ENCODE measurements around the gene ZFP2.

Gene ZFP2

GRCh38 chr5:178941361-178941760 lies 45.6 kb downstream of the ZFP2 start:
- Histone ChIP-seq H3K4me3 (ENCODE audit: insufficient read depth, low read length, poor library complexity, severe bottlenecking) (no peak overlapping the region), H3K9ac (ENCODE audit: low read length) (no peak overlapping the region), H3K27me3 (ENCODE audit: low read length) (no peaks in the 10 kb centered on the region), H3K4me2 (ENCODE audit: low read depth, low read length, poor library complexity, severe bottlenecking) (no peak overlapping the region), H3F3A (ENCODE audit: insufficient read depth) (no peaks in the 10 kb centered on the region), H3K79me2 (ENCODE audit: insufficient read depth, low read length) (no peaks in the 10 kb centered on the region), H3K9me3 (ENCODE audit: insufficient read depth, low read length) (no peaks in the 10 kb centered on the region), H2AFZ (ENCODE audit: low read depth, low read length, severe bottlenecking) (no peak overlapping the region), H3K27ac (ENCODE audit: low read depth, low read length) (no peak overlapping the region), H3K36me3 (ENCODE audit: low read length) (no peaks in the 10 kb centered on the region), H3K9me2 (replicated peaks; ENCODE audit: insufficient read depth, low read length) (no peaks in the 10 kb centered on the region), H4K20me1 (ENCODE audit: low read depth, low read length) (no peaks in the 10 kb centered on the region)
- TF ChIP-seq, protein P1, sequence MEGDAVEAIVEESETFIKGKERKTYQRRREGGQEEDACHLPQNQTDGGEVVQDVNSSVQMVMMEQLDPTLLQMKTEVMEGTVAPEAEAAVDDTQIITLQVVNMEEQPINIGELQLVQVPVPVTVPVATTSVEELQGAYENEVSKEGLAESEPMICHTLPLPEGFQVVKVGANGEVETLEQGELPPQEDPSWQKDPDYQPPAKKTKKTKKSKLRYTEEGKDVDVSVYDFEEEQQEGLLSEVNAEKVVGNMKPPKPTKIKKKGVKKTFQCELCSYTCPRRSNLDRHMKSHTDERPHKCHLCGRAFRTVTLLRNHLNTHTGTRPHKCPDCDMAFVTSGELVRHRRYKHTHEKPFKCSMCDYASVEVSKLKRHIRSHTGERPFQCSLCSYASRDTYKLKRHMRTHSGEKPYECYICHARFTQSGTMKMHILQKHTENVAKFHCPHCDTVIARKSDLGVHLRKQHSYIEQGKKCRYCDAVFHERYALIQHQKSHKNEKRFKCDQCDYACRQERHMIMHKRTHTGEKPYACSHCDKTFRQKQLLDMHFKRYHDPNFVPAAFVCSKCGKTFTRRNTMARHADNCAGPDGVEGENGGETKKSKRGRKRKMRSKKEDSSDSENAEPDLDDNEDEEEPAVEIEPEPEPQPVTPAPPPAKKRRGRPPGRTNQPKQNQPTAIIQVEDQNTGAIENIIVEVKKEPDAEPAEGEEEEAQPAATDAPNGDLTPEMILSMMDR (IDR thresholded peaks at IDR 0.05; ENCODE audit: insufficient read depth, low read length, poor library complexity, severe bottlenecking) = no peak
- no peak for TF ChIP-seq EZH2phosphoT487 (conservative IDR thresholded peaks at IDR 0.05; ENCODE audit: low read length)

GRCh38 chr5:178965465-178966055 lies 69.8 kb downstream of the ZFP2 start:
- Histone ChIP-seq H3K4me2 (ENCODE audit: low read depth, low read length, poor library complexity, severe bottlenecking) (no peak overlapping the region), H3K4me3 (ENCODE audit: insufficient read depth, low read length, poor library complexity, severe bottlenecking) (no peak overlapping the region), H3K9me2 (replicated peaks; ENCODE audit: insufficient read depth, low read length) (no peaks in the 10 kb centered on the region), H3K9ac (ENCODE audit: low read length) (no peak overlapping the region), H3K36me3 (ENCODE audit: low read length) (no peaks in the 10 kb centered on the region), H3K79me2 (ENCODE audit: insufficient read depth, low read length) (no peaks in the 10 kb centered on the region), H3F3A (ENCODE audit: insufficient read depth) (no peaks in the 10 kb centered on the region), H3K27me3 (ENCODE audit: low read length) (no peaks in the 10 kb centered on the region), H3K27ac (ENCODE audit: low read depth, low read length) (no peak overlapping the region), H3K9me3 (ENCODE audit: insufficient read depth, low read length) (peaks cover 41% of the 10 kb centered on the region; the same call in 1 of the 2 replicates), H2AFZ (ENCODE audit: low read depth, low read length, severe bottlenecking) (no peak overlapping the region), H4K20me1 (ENCODE audit: low read depth, low read length) (no peaks in the 10 kb centered on the region)
- TF ChIP-seq, protein P1 (IDR thresholded peaks at IDR 0.05; ENCODE audit: insufficient read depth, low read length, poor library complexity, severe bottlenecking) = no peak
- no peak for TF ChIP-seq EZH2phosphoT487 (conservative IDR thresholded peaks at IDR 0.05; ENCODE audit: low read length)

DNA sequence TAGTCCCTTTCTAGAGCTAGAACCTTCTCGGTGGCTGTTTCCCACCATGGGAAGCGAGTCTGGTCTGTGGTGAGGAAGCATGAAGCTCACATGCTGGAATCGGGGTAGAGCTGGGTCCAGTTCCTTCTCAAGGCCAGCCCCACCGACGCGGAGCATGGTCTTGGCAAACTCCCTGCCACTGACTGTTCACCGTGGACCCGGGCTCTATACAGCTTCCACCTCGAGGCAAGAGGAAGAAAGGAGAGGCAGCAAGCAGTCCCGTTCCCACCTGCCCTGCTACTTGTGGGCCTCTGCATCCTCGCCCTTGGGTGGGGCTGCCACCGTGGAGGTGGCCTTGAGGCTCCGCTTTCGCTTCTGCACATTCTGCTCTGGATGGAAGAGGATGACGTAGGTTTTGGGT lies 85.7 kb downstream of the ZFP2 start:
- Histone ChIP-seq H2AFZ (ENCODE audit: low read depth, low read length, severe bottlenecking) (no peak overlapping the region), H3K9me3 (ENCODE audit: insufficient read depth, low read length) (peaks cover 6% of the 10 kb centered on the region; the same call in 1 of the 2 replicates), H3K4me3 (ENCODE audit: insufficient read depth, low read length, poor library complexity, severe bottlenecking) (no peak overlapping the region), H4K20me1 (ENCODE audit: low read depth, low read length) (no peaks in the 10 kb centered on the region), H3F3A (ENCODE audit: insufficient read depth) (no peaks in the 10 kb centered on the region), H3K79me2 (ENCODE audit: insufficient read depth, low read length) (no peaks in the 10 kb centered on the region), H3K36me3 (ENCODE audit: low read length) (no peaks in the 10 kb centered on the region), H3K27me3 (ENCODE audit: low read length) (no peaks in the 10 kb centered on the region), H3K9me2 (replicated peaks; ENCODE audit: insufficient read depth, low read length) (no peaks in the 10 kb centered on the region), H3K9ac (ENCODE audit: low read length) (no peak overlapping the region), H3K27ac (ENCODE audit: low read depth, low read length) (no peak overlapping the region), H3K4me2 (ENCODE audit: low read depth, low read length, poor library complexity, severe bottlenecking) (no peak overlapping the region)
- TF ChIP-seq, protein P1 (IDR thresholded peaks at IDR 0.05; ENCODE audit: insufficient read depth, low read length, poor library complexity, severe bottlenecking) = no peak
- no peak for TF ChIP-seq EZH2phosphoT487 (conservative IDR thresholded peaks at IDR 0.05; ENCODE audit: low read length)
